C4-2B (cell line): ENCODE results near the gene CEP85.

Experiments used
- H3K27ac ChIP-seq: fragments of 450-650 bp; 2 replicates; pipeline ENCODE4 v1.5.1; 2017
- CTCF ChIP-seq: fragments of 450-650 bp; conservative IDR thresholded peaks from 2 replicates; pipeline ENCODE4 v1.5.1; 2017; ENCODE audit warnings: mild to moderate bottlenecking
- ZFX ChIP-seq: fragments of 450-650 bp; IDR thresholded peaks from 2 replicates; pipeline ENCODE4 v1.6.1; 2017

The CEP85 gene

DNA sequence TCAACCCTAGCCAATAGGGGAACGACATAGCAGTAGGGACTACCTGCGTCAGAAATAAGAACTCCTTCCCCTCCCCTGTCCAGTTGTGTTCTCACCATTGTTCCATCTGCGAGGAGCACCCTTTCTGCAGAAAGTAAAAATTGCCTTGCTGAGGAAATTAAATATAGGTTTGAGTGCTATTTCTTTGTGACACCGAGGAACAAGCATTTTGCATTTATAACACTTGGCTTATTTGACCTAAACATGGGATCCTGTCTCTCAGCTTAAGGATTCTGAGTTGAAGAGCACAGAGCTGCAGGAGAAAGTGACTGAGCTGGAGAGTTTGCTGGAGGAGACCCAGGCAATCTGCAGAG is 35.2 kb downstream of the CEP85 start:
- no peak overlapping the region for H3K27ac ChIP-seq
- TF ChIP-seq CTCF: no peak
- TF ChIP-seq ZFX: no peak

DNA sequence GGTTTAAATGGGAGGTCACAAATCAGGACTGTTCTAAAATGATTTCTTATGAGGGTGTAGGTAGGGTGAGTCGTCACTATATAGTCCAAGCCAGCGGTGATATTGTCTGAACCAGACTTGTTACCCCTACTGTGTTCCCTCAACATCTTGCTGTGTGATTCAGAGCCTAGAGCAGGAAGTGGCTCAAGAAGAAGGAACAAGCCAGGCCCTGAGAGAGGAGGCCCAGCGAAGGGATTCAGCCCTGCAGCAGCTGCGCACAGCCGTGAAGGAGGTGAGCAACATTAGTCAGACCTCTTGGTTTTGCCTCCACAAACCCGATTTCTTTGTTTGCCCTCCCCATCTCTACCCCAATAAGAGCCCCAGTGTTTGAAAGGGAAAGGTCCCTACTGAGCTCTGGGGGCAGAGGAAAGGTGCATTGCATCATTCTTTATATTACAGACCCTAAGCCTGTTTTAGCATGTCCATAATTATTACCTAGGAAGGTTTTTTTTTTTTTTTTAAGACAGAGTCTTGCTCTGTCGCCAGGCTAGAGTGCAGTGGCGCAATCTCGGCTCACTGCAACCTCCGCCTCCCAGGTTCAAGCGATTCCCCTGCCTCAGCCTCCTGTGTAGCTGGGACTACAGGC is 40.9 kb downstream of the CEP85 start:
- peak overlapping the region; percentile 63; the same call in 1 of the 2 replicates for H3K27ac ChIP-seq
- TF ChIP-seq CTCF: no peak
- TF ChIP-seq ZFX: no peak

GRCh38 chr1:26275580-26276431 is 41.8 kb downstream of the CEP85 start:
- TF ChIP-seq ZFX (no peak), CTCF (peak; percentile 80)
- peak overlapping the region; percentile 63 for H3K27ac ChIP-seq

GRCh38 chr1:26276432-26276838 is 42.4 kb downstream of the CEP85 start:
- no peak for TF ChIP-seq ZFX
- TF ChIP-seq CTCF: no peak
- H3K27ac ChIP-seq: peak overlapping the region; percentile 63

- H3K27ac ChIP-seq: no peak overlapping the region
- TF ChIP-seq ZFX (no peak), CTCF (no peak)
These were observed 43.3 kb downstream of the CEP85 start for GRCh38 chr1:26277261-26277661.

DNA sequence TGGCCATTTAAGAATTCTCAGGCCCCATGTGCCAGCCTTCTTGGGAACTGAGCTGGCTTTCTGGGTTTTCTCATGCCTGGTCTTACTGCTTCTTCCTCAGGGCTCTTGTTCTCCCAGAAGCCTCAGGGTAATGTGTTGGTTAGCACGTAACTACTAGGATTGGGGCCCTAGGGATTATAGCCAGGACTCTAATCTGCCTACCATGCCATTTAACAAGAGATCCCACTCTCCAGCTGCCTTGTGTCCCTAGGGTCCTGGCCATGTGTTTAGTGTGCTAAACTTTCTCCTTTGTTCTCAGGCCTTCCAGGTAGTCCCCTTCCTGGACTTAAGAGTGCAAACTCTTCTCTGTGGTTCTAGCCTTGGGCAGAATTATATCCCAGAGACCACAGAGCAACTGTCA is 43.7 kb downstream of the CEP85 start:
- TF ChIP-seq ZFX: no peak
- no peak overlapping the region for H3K27ac ChIP-seq

- H3K27ac ChIP-seq: no peak overlapping the region
- TF ChIP-seq CTCF: no peak
- TF ChIP-seq ZFX: no peak
These were observed 44.3 kb downstream of the CEP85 start for GRCh38 chr1:26278303-26278702.
